K562 (cell line): Measurements from ENCODE around the gene USP5. TPM values are rescaled to one million over a fixed set of nuclear protein-coding genes. Genes with fewer than 3 reads are reported as not detected.

Experiments used
- ATAC-seq: fragments of 200-7000 bp; cut with Tn5 transposase; 3 replicates; pipeline ENCODE4 v1.9.1; 2020; ENCODE audit warnings: moderate library complexity
- BruUV-seq: library from RNA; stranded (reverse); fragments of 400-500 nt; replicated peaks from 2 replicates; lab custom pipeline; 2021; lab: Mats Ljungman, UMichigan
- CTCF ChIA-PET: fragments of 300-600 bp; formaldehyde crosslinking; extraction: SDS; loops from one replicate; lab custom pipeline; 2021; ENCODE audit warnings: low intra/inter-chr PET ratio; lab: Yijun Ruan, JAX
- POLR2A ChIA-PET: fragments of 300-600, 350-650 bp; sonication (Branson Sonifier 250); formaldehyde crosslinking; extraction: SDS; loops from one replicate; lab custom pipeline; 2021; ENCODE audit warnings: antibody characterized with exemption, inconsistent platforms; lab: Yijun Ruan, JAX
- DNase-seq, 4 experiments: peaks; one replicate each; pipeline versions ENCODE4 v3.0.0 to v3.0.0-alpha.2; 2011 to 2018; ENCODE audit warnings: low spot score in 3 of 4, mixed read lengths in 3 of 4; ENCODE audit errors: extremely low read depth in 1 of 4
- FAIRE-seq: peaks from 2 replicates; lab custom pipeline; 2011; peaks lifted over from hg19 to GRCh38; lab: Jason Lieb, UNC
- H2AFZ ChIP-seq: 2 replicates; pipeline ENCODE4 v1.6.0; 2011; ENCODE audit warnings: low read depth, low read length, control low read depth, inconsistent platforms
- H3K27ac ChIP-seq: fragments of 200-600 bp; 3 replicates; pipeline ENCODE4 v1.8.0; 2011; ENCODE audit warnings: low read depth, mild to moderate bottlenecking, control low read depth, inconsistent platforms, low read length, moderate library complexity, mixed read lengths; ENCODE audit errors: extremely low read depth
- H3K27me3 ChIP-seq, 2 experiments: fragments of 300-600 bp in 1 of 2; 2 replicates in 1 of 2; 3 replicates in 1 of 2; pipeline versions ENCODE4 v1.6.0 to v1.8.0; 2011; ENCODE audit warnings: inconsistent platforms in 2 of 2, low read length in 2 of 2, mild to moderate bottlenecking in 1 of 2, mixed read lengths in 1 of 2, moderate library complexity in 1 of 2; ENCODE audit not compliant: control insufficient read depth in 2 of 2, insufficient read depth in 2 of 2
- H3K36me3 ChIP-seq: fragments of 300-600 bp; 3 replicates; pipeline ENCODE4 v1.8.0; 2011; ENCODE audit warnings: mild to moderate bottlenecking, low read length, inconsistent platforms; ENCODE audit not compliant: control insufficient read depth, insufficient read depth
- H3K4me1 ChIP-seq, 2 experiments: fragments of 200-600 bp in 1 of 2; replicated peaks in 1 of 2; 2 replicates in 1 of 2; 3 replicates in 1 of 2; pipeline versions ENCODE4 v1.5.1 to v1.8.0; 2011; ENCODE audit warnings: inconsistent platforms in 2 of 2, low read length in 2 of 2, mild to moderate bottlenecking in 1 of 2, mixed read lengths in 1 of 2, moderate library complexity in 1 of 2; ENCODE audit not compliant: control insufficient read depth in 2 of 2, insufficient read depth in 2 of 2
- H3K4me2 ChIP-seq: 2 replicates; pipeline ENCODE4 v1.6.1; 2011; ENCODE audit warnings: low read length, control low read depth, inconsistent platforms, mixed read lengths; ENCODE audit not compliant: insufficient read depth
- H3K4me3 ChIP-seq: fragments of 200-600 bp; sonication (generic), shearing (Covaris generic); 2 replicates; pipeline ENCODE4 v1.5.1; 2016; ENCODE audit warnings: control low read depth, inconsistent platforms
- H3K79me2 ChIP-seq: fragments of 200-600 bp; 3 replicates; pipeline ENCODE4 v1.8.0; 2011; ENCODE audit warnings: low read length, inconsistent platforms; ENCODE audit not compliant: control insufficient read depth, insufficient read depth
- H3K9ac ChIP-seq, 2 experiments: 2 replicates each; pipeline versions ENCODE4 v1.6.0 to v1.6.1; 2011; ENCODE audit warnings: low read depth in 2 of 2, low read length in 2 of 2, control low read depth in 1 of 2, inconsistent platforms in 1 of 2, mild to moderate bottlenecking in 1 of 2, mixed read lengths in 1 of 2; ENCODE audit not compliant: insufficient read depth in 1 of 2
- H3K9me1 ChIP-seq: one replicate; pipeline ENCODE4 v1.6.0; 2011; ENCODE audit warnings: inconsistent platforms, mild to moderate bottlenecking, low read length, moderate library complexity; ENCODE audit not compliant: control insufficient read depth, insufficient read depth
- H3K9me3 ChIP-seq: replicated peaks from 2 replicates; pipeline ENCODE4 v1.5.1; 2011; ENCODE audit warnings: low read depth, low read length, inconsistent platforms; ENCODE audit not compliant: control insufficient read depth, insufficient read depth
- H4K20me1 ChIP-seq: replicated peaks from 2 replicates; pipeline ENCODE4 v1.6.1; 2011; ENCODE audit warnings: low read length, inconsistent platforms, mixed read lengths; ENCODE audit not compliant: control insufficient read depth, insufficient read depth
- ELF4 ChIP-seq: fragments of 450-650 bp; formaldehyde crosslinking; IDR thresholded peaks from 2 replicates; pipeline ENCODE4 v1.4.0; 2022; ENCODE audit warnings: missing genetic modification characterization
- HMG20B ChIP-seq: fragments of 250-450 bp; sonication (Bioruptor Pico); IDR thresholded peaks from 2 replicates; pipeline ENCODE4 v1.5.0; 2021; ENCODE audit warnings: mild to moderate bottlenecking
- KLF6 ChIP-seq: fragments of 250-450 bp; sonication (Bioruptor Pico); IDR thresholded peaks from 2 replicates; pipeline ENCODE4 v1.4.0; 2020; ENCODE audit warnings: mild to moderate bottlenecking, moderate library complexity, borderline replicate concordance
- L3MBTL2 ChIP-seq: fragments of 450-650 bp; IDR thresholded peaks from 2 replicates; pipeline ENCODE4 v1.6.1; 2016; ENCODE audit warnings: mild to moderate bottlenecking, moderate library complexity
- PHF8 ChIP-seq: fragments of 200-600 bp; sonication (generic); IDR thresholded peaks from 2 replicates; pipeline ENCODE4 v1.6.1; 2012; ENCODE audit warnings: mixed run types, mild to moderate bottlenecking, inconsistent platforms, low read length, moderate library complexity, borderline replicate concordance
- RCOR1 ChIP-seq, 2 experiments: IDR thresholded peaks; 2 replicates each; pipeline ENCODE4 v1.6.1; 2012; ENCODE audit warnings: low read depth in 2 of 2, low read length in 2 of 2, borderline replicate concordance in 1 of 2, improper control_type of control experiment in 1 of 2
- STAT5B ChIP-seq: fragments of 250-450 bp; sonication (Bioruptor Pico); IDR thresholded peaks from 2 replicates; pipeline ENCODE4 v1.8.0; 2021; ENCODE audit warnings: mild to moderate bottlenecking, inconsistent platforms
- TOE1 ChIP-seq, 2 experiments: fragments of 450-650 bp in 1 of 2; sonication (generic) in 1 of 2; formaldehyde crosslinking in 1 of 2; IDR thresholded peaks; 2 replicates each; pipeline versions ENCODE4 v1.7.1 to v1.8.0; 2016 to 2022; ENCODE audit warnings: borderline replicate concordance in 2 of 2, mild to moderate bottlenecking in 2 of 2, antibody characterized with exemption in 1 of 2, inconsistent platforms in 1 of 2, low read depth in 1 of 2, missing genetic modification reagents in 1 of 2, moderate library complexity in 1 of 2
- ZNF253 ChIP-seq: fragments of 250-450 bp; sonication (Bioruptor Pico); conservative IDR thresholded peaks from 2 replicates; pipeline ENCODE4 v1.6.1; 2021; ENCODE audit warnings: mild to moderate bottlenecking
- WGBS: fragments of 100-300 bp; shearing (Covaris generic); methylation state at CpG from one replicate; pipeline ENCODE4 v1.1.6; 2016; ENCODE audit warnings: low coverage, mixed read lengths; ENCODE audit not compliant: insufficient coverage; ENCODE audit errors: missing lambda C conversion rate; 5-methylcytosine and 5-hydroxymethylcytosine counted together
- in situ Hi-C: fragments of 300-500 bp; cut with MboI; formaldehyde crosslinking; loops from 4 replicates; pipeline ENCODE4 v1.15.0; 2018; ENCODE audit warnings: inconsistent platforms, mixed read lengths
- intact Hi-C: fragments of 100-400 bp; cut with micrococcal nuclease; formaldehyde crosslinking; loops from 2 replicates; pipeline ENCODE4 v1.14.2; 2022
- polyA plus RNA-seq, 8 experiments: library from polyadenylated mRNA; depleted of rRNA in 4 of 8; stranded (reverse) in 5 of 8; unstranded in 3 of 8; fragments of >200 nt; fragmentation: Nextera tagmentation in 2 of 8; fragmentation: Illumina TruSeq in 1 of 8; extraction: Ambion mirVana in 2 of 8; extraction: Trizol in 1 of 8; gene quantifications; 2 replicates each; pipeline versions ENCODE4 v1.2.1 to v1.2.3, GENCODE V29; 2011 to 2014; ENCODE audit warnings: inconsistent platforms in 1 of 8, missing spikeins in 1 of 8
- total RNA-seq, 7 experiments: library from RNA; depleted of rRNA in 6 of 7; stranded (reverse); fragments of >200 nt in 6 of 7; fragmentation: Illumina TruSeq in 2 of 7; extraction: Trizol in 2 of 7; gene quantifications; 2 replicates each; pipeline versions ENCODE4 v1.2.1 to v1.2.3, GENCODE V29; 2011 to 2021; ENCODE audit warnings: low replicate concordance in 1 of 7
- TF ChIP-seq, protein P1 (sequence below): sonication (generic); formaldehyde crosslinking; IDR thresholded peaks from 2 replicates; pipeline ENCODE4 v1.9.0; 2022; ENCODE audit warnings: mild to moderate bottlenecking, missing genetic modification reagents
- TF ChIP-seq, protein P2 (sequence below): IDR thresholded peaks from 2 replicates; pipeline ENCODE4 v1.6.1; 2012; ENCODE audit warnings: low read depth, low read length, improper control_type of control experiment, borderline replicate concordance
- TF ChIP-seq, protein P3 (sequence below), 2 experiments: fragments of 450-650 bp in 1 of 2; IDR thresholded peaks; 2 replicates each; pipeline ENCODE4 v1.6.1; 2011 to 2017; ENCODE audit warnings: low read depth in 2 of 2, antibody characterized with exemption in 1 of 2, borderline replicate concordance in 1 of 2, low read length in 1 of 2, mild to moderate bottlenecking in 1 of 2, mixed read lengths in 1 of 2; ENCODE audit not compliant: control insufficient read depth in 1 of 2

The USP5 gene
- total and polyA plus RNA-seq, 9 of the 15 experiments (the other 6 are each of a cell fraction or from before 2014, with no cell fraction given): 1.4 to 107 (median 48.6) TPM

DNA sequence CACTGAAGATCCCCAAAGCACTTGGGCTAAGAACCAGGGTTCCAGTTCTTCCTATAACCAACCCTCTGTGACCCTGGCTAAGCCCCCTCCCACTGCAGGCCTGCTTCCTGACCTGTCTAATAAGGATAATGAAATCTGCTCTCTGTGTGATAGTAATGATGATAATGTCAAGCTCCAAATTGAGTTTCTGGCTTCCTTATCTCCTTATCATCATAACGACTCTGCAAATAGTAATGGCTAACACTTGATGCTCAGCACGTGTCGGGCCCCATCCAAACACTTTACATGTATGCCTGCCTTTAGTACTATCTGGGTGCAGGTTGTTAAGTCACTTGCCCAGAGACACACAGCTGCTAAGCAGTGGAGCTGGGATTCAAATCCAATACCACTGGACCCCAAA lies 35.4 kb upstream of the USP5 start:
- Histone ChIP-seq H2AFZ (no peak overlapping the region), H3K36me3 (no peaks in the 10 kb centered on the region), H3K79me2 (no peaks in the 10 kb centered on the region), H3K27me3 (no peaks in the 10 kb centered on the region), H3K4me1 (peaks cover 5 to 7% of the 10 kb centered on the region in 2 experiments; a peak in 4 of 5 replicates), H3K9me3 (no peaks in the 10 kb centered on the region), H3K9ac (no peak overlapping the region), H4K20me1 (no peaks in the 10 kb centered on the region), H3K27ac (no peak overlapping the region), H3K4me2 (no peak overlapping the region), H3K9me1 (no peaks in the 10 kb centered on the region), H3K4me3 (no peak overlapping the region)
- DNase-seq (no peak), ATAC-seq (no peak), FAIRE-seq (no peak)
- intact Hi-C loops (no loop called here), in situ Hi-C loops (no loop called here)
- ChIA-PET CTCF (no interaction called here), POLR2A (interaction anchor here (0.6 kb wide), 1 partner anchor 424 kb away, joined by 3 read pairs; no protein-coding TSS in a partner anchor)
- WGBS: 12% methylated on average over 3 of the region's 3 CpGs
- no TSS peak for BruUV-seq
- TF ChIP-seq PHF8 (no peak), ZNF253 (CRISPR knock-in tag) (no peak), STAT5B (no peak), KLF6 (CRISPR knock-in tag) (no peak), ELF4 (CRISPR knock-in tag) (no peak), HMG20B (CRISPR knock-in tag) (no peak), TOE1 (IDR thresholded peaks at IDR 0.05; ENCODE audit: borderline replicate concordance) (no peak), TOE1 (CRISPR knock-in tag; IDR thresholded peaks at IDR 0.05; ENCODE audit: borderline replicate concordance, low read depth) (no peak), RCOR1 (IDR thresholded peaks at IDR 0.05; ENCODE audit: borderline replicate concordance in 1 of 2, low read depth in 2 of 2, low read length in 2 of 2) (no peak), L3MBTL2 (no peak)
- TF ChIP-seq, protein P1, sequence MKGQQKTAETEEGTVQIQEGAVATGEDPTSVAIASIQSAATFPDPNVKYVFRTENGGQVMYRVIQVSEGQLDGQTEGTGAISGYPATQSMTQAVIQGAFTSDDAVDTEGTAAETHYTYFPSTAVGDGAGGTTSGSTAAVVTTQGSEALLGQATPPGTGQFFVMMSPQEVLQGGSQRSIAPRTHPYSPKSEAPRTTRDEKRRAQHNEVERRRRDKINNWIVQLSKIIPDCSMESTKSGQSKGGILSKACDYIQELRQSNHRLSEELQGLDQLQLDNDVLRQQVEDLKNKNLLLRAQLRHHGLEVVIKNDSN (CRISPR knock-in tag): no peak
- TF ChIP-seq, protein P2, sequence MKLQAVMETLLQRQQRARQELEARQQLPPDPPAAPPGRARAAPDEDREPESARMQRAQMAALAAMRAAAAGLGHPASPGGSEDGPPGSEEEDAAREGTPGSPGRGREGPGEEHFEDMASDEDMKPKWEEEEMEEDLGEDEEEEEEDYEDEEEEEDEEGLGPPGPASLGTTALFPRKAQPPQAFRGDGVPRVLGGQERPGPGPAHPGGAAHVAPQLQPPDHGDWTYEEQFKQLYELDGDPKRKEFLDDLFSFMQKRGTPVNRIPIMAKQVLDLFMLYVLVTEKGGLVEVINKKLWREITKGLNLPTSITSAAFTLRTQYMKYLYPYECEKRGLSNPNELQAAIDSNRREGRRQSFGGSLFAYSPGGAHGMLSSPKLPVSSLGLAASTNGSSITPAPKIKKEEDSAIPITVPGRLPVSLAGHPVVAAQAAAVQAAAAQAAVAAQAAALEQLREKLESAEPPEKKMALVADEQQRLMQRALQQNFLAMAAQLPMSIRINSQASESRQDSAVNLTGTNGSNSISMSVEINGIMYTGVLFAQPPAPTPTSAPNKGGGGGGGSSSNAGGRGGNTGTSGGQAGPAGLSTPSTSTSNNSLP: no peak
- TF ChIP-seq, protein P3, sequence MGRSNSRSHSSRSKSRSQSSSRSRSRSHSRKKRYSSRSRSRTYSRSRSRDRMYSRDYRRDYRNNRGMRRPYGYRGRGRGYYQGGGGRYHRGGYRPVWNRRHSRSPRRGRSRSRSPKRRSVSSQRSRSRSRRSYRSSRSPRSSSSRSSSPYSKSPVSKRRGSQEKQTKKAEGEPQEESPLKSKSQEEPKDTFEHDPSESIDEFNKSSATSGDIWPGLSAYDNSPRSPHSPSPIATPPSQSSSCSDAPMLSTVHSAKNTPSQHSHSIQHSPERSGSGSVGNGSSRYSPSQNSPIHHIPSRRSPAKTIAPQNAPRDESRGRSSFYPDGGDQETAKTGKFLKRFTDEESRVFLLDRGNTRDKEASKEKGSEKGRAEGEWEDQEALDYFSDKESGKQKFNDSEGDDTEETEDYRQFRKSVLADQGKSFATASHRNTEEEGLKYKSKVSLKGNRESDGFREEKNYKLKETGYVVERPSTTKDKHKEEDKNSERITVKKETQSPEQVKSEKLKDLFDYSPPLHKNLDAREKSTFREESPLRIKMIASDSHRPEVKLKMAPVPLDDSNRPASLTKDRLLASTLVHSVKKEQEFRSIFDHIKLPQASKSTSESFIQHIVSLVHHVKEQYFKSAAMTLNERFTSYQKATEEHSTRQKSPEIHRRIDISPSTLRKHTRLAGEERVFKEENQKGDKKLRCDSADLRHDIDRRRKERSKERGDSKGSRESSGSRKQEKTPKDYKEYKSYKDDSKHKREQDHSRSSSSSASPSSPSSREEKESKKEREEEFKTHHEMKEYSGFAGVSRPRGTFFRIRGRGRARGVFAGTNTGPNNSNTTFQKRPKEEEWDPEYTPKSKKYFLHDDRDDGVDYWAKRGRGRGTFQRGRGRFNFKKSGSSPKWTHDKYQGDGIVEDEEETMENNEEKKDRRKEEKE (IDR thresholded peaks at IDR 0.05; ENCODE audit: borderline replicate concordance in 1 of 2, control insufficient read depth in 1 of 2, low read depth in 2 of 2, low read length in 1 of 2): no peak
